ENCODE data around the gene CCNC.
A peak's percentile ranks its signal among the peaks of the same experiment; 100 is the strongest.

The CCNC gene, protein sequence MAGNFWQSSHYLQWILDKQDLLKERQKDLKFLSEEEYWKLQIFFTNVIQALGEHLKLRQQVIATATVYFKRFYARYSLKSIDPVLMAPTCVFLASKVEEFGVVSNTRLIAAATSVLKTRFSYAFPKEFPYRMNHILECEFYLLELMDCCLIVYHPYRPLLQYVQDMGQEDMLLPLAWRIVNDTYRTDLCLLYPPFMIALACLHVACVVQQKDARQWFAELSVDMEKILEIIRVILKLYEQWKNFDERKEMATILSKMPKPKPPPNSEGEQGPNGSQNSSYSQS

DNA sequence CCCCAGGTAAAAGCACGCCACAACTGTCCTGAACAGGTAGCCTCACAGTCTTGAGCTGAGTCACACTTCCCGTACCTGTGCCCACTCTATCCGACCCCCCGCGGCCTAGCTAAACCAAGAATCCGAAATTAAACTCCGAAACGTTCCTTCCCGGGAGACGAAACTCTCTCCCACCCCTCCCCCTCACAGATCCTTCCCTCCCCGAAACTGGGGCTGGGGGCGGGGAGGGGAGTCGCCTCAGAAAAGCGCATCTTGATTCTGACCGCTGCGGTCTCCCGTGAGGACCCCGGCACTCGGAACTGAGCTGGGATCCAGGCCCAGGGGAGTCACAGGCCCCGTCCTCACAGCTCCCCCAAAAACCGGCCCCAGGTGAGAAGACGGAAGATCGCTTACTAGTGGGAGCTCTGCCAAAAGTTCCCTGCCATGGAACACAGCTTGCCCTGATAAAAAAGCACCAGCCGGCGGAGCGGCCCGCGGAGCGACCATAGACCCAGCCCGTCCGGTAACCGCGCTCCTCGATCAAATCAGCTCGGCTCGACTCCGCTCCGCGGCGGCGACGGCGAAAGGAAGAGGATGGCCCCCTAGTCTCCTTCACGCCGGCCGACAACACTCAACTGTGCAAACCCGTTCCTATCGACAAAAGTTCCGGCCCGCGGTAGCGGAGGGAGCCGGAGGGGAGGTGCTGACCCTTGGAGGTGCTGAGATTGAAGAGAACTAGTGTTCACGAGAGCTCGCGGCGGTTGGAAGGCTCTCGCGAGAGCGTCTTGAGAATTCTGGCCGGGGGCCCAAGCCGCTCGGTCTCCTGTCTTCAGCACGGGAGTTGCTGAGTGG, at the start of gene CCNC:
TSS of gene CCNC (minus strand) at position 558 of the 831 bp plus-strand sequence. CDS start at position 425, 133 bp downstream.
- peak; percentile 80 for DNase-seq (ENCODE audit: low read depth)

DNA sequence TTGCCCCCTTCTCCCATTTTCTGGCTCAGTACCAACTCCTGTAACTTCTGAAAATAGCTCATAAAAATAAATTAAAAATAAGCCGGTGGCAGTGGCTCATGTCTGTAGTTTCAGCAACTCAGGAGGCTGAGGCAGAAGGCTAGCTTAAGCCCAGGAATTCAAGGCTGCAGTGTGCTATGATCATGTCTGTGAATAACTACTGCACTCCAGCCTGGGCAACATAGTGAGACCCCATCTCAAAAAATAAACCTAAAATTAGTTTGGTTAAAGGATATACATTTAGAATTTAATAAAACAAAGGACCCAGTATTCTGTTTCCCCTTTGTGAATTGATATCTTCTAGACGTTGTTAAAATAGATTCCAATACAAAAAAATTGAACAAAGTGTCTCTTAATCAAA, 48.7 kb upstream of the CCNC start:
- no peak for DNase-seq (ENCODE audit: low read depth)

DNA sequence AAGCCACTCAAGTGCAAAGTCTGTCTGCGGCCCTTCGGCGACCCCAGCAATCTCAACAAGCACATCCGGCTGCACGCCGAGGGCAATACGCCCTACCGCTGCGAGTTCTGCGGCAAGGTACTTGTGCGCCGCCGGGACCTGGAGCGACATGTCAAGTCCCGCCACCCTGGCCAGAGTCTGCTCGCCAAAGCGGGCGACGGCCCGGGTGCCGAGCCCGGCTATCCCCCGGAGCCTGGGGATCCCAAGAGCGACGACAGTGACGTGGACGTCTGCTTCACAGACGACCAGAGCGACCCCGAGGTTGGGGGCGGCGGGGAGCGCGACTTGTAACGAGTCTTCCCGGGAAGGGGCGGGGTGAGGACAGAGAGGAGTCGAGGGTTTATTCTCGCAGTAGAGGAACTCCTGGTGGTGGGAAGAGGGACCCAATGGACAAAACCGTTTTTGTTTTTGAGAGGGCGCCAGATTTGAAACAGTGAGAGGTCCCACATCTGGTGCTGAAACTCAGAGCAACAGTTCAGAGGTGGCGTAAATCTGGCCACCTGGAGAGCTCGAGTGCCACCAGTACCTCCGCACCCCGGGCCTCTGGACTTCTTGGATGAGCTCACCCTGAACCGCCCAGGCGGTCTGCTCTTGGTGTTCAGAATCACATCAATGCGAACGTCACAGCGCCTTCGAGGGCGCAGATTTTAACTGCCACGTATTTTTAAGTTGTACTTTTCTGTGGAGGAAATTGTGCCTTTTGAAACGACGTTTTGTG, 46.1 kb upstream of the CCNC start:
- no peak for DNase-seq (ENCODE audit: low read depth)

DNA sequence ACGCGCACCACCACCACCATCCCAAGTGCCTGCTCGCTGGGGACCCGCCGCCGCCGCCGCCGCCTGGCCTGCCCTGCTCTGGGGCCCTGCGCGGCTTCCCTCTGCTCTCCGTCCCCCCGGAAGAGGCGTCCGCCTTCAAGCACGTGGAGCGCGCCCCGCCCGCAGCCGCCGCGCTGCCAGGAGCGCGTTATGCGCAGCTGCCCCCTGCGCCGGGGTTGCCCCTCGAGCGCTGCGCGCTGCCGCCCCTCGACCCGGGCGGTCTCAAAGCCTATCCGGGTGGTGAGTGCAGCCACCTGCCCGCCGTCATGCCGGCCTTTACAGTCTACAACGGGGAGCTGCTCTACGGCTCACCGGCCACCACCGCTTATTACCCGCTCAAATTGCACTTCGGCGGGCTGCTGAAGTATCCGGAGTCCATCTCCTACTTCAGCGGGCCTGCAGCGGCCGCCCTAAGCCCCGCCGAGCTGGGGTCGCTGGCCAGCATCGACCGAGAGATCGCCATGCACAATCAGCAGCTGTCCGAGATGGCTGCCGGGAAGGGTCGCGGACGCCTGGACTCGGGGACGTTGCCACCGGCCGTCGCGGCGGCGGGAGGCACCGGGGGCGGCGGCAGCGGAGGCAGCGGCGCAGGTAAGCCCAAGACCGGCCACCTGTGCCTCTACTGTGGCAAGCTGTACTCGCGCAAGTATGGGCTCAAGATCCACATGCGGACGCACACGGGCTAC, 45.4 kb upstream of the CCNC start:
- DNase-seq (ENCODE audit: low read depth): no peak

DNA sequence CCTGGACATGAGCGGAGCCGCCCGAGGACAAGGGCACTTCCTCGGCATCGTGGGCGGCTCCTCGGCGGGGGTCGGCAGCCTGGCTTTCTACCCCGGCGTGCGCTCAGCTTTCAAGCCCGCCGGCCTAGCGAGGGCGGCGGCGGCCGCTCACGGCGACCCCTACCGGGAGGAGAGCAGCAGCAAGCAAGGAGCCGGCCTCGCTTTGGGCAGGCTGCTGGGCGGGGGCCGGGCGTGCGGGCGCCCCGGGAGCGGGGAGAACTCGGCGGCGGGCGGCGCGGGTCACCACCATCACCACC, 44.9 kb upstream of the CCNC start:
- no peak for DNase-seq (ENCODE audit: low read depth)

DNA sequence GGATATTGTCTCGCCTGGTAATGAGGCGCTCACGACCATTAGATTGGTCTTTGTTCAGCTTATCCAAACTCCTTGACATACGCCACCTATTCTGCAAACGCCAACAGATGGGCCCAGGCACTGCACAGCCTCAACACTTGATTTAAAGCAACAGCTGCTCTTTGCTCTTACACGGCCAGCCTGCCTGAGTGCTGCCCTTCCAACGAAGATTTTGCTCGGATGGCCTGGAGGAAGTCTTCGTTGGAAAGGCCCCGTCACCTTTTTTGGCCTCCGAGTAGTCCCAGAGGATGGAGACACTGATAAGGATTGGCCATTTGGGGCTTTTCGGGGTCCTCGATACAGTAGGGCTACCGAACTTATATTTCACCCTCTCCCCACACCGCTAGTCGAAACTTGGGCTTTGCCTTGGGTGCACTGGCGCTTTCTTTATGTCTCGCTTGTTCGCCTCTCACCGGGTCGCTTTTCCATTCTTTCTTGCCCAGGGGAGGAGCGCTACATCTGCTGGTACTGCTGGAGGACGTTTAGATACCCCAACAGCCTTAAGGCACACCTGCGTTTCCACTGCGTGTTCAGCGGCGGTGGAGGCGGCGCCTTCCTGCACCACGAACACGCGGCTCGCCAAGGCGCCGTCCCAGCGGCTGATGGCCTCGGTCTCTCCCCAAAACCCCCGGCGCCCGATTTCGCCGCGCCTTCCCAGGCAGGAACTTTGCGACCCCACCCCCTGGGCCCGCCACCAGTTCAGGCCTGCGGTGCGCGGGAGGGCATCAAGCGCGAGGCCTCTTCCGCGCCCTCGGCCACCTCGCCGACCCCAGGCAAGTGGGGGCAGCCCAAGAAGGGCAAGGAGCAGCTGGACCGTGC, 44.3 kb upstream of the CCNC start:
- no peak for DNase-seq (ENCODE audit: low read depth)

DNA sequence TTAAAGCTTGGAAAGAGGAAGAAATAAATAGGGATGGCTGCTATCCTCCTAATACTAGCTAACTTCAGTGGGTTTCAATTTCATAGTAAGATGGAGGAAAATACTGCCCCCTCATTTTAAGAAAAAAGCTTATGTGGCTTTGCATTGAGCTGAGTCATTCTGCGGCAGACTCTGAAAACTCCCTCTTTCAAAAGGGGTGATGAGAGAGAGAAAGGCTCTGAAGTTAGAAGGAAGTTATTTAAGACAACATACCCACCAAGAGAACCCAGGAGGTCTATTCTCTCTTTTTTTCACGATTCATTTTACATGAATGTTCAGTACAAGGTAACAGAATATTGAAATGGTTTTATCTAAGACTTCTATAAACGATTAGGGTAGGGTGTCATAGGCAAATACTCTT, 42.7 kb upstream of the CCNC start:
- no peak for DNase-seq (ENCODE audit: low read depth)

DNA sequence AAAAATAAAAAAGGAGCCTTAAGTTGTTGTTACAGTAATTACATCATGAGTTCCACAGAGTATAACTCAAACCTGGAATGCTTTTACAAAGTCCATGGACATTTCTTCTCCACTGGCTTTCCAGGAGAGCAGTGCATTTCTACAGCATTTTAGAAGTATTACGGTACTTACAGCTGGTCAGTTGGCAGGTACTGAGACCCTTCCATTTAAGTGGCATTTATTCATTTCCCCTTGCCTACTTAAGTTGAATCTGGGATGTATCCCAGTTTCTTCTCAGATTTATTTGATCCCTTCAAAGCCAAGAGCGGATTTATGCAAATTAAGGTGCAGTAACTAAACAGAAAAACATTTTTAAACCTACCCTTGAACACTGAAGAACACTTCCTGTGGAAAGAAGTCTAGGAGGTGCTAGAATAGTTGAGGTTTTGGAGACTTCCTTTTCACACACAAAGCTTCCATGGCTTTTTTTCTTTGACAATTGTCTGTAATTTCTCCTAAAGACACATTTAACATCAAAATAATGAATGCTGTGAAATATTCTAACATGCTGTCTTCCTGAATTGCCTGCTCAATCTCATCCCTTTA, 41.5 kb upstream of the CCNC start:
- DNase-seq (ENCODE audit: low read depth): no peak

DNA sequence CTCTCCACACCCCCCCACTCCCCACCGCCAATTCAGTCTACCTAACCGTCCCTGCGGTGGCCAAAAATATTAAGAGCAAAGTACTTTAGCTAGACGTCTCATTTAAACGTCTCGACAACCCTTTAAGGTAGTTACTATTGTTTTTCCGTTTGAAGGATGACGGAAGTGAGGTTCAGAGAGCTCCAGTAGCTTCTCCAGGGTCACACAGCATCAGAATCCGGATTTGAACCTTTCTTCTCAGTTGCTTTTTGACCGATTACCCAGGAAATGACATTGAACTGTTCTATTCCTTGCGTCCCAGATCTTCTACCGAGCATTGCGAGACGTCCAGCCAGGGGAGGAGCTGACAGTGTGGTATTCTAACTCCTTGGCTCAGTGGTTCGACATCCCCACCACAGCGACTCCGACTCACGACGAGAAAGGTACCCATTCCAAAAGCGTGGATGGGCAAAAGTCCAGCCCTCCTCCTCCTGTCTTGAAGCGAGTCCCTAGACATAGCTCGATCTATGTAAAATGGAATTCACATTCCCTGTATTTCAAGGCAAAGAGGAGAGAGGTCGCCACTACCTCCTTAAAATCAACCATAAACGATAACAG, 40.5 kb upstream of the CCNC start:
- no peak for DNase-seq (ENCODE audit: low read depth)

DNA sequence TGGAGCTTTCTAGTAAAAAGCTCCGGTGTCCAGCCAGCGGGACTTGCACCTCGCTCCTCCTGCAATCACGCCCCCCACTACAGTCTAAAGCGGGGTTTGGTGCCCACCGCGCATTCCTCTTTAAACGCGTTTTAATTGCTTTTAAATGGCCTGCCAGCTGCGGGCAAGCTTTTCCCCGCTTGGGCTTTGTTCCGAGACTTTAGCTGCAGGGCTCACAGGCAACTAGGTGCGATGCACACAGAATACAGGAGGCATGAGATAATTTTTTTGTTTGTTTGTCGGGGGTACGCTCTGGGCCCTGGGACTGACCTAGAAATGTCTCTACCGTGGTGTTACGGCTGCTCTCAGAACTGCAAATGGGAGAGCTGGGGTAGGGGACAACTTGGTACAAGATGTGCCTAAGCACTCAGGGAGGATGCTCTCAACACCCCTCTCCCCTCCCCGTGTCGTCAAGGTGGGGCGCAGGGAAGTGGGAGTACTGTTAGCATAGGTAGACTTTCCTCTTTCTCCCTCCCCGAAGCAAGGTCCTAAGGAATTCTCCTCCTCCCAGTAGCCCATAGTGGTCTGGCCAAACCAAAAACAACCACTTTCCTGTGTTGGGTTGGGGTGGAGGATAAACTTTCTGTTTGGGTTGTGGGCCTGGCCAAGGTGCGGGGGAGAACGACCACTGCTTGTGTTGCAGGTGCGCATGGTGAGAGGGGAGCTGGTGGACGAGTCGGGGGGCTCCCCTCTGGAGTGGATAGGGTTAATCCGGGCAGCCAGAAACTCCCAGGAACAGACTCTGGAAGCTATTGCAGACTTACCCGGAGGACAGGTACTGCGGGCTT, 39.8 kb upstream of the CCNC start:
- no peak for DNase-seq (ENCODE audit: low read depth)

DNA sequence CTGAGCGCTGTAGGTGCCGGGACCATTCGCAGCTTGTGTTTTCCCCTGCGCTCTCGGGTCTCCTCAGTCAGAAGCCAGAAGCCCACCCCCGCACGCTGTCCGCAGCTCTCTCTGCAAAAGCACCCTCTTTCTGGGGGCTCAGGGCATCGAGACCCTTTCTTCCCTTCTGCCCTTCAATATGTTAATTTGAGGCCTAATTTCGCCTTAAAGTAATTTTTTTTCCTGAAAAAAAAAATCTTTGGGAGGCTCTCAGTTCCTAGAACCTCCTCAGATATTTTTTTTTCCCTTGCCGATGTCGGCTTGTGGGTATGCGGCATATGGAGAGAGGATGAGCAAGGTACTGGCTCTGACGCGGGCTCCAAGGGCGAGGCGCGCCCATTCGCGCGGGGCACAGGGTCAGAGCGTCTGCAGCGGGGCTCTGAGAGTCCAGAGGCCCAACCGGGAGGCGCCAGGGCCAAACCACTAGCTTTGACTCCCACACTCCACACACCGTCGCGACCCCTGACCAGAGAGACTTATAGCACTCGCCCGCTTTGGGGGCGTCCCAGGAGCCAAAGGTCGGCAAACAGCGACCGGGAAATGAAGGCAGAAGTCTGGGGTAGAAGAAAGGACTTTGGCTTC, 39.1 kb upstream of the CCNC start:
- DNase-seq (ENCODE audit: low read depth): no peak

DNA sequence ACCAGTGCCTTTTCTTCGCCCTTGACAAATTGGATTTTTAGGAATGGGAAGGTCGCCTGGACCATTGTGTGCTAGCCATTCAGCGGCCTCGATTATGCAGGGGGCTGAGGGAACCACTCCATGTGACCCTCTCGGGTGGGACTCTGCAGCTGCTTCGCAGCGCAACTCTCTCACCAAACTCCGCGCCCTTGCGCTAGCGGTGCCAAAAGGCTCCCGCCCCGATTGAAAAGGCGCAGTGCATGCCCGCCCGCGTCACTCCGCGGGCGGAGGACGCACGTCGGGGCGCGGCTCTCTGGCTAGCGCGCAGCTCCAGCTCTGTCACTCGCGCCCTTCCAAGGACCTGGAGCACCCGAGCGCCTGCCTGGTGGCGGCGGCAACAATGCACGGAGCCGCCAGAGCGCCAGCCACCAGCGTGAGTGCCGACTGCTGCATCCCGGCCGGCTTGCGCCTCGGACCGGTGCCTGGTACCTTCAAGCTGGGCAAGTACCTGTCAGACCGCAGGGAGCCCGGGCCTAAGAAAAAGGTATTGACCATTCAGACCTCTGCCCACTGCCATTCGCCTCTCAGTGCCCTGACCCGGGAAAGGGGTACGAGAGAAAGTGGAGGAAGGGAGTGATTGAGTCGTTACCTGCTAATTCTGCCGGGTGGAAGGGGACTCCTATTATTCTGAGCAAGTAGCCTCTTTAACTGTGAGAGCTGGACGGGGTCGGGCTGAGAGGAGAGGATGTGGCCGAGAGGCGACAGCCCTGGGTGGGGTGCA, 38.4 kb upstream of the CCNC start, which contains the start of gene PRDM13:
TSS of gene PRDM13 (plus strand) at position 178 of the 760 bp plus-strand sequence. CDS start at position 380, 202 bp downstream.
- DNase-seq (ENCODE audit: low read depth): no peak

DNA sequence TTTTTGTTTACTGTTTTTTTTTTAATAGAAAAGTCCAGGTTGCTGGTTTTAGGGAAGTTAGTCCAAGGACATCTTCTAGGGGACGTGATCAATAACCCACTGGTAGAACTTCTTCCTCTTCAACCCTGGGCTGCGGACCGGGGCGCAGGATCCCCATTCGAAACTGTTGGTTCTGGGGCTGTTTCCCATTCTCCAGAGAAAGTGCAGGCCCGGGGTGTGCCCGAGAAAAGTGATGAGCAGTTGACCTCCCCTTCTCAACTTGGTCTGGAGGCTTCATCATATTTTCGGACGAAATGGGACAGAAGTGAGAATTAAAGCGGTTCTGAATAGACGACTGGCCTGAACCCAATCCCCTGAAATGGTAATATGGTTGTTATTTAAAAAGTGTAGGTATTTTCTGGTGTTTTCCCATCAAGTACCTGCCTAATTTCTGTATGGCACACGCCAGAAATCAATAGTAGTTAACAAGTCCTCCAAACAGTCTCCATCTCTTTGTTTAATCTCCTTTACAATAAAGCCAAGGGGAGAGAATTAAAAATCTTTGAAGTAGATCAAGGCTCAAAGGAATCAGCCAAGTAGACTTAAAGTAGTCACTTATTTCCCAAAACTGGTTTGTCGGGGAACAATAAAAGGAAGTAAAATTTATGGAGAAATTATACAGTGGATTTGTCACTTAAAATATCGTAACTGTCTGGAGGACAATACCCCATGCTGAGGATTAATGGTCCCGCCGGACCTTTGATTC, 37.6 kb upstream of the CCNC start:
- DNase-seq (ENCODE audit: low read depth): no peak

DNA sequence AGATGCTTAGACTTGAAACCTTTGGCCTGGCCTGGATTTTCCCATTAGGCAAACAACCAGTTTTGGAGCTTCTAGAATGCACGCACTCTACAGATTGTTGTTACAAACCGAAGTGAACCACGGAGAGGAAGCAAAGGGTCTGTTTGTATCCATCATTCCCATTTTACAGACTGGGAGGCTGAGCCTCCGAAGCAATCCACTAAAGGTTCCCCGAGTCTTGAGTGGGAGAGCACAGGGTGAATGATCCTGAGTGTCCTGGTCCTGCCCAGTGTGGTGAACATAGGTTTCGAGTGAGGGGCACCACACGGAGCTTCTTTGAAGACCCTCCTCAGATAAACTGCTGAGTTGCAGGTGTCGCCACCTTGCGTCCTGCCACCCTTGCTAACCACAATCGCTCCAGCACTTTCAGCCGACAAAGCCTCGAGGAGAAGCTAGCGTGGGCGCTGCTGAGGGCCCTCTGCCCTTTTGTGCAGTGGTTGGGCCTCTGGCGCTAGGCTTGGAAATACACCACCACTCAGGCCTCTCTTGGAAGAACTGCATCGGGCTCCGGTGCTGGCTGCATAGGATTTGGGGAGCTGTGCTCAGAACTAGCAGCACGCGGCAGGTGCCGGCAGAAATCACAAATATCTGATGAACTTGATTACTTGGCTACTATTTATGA, 36.7 kb upstream of the CCNC start:
- DNase-seq (ENCODE audit: low read depth): no peak

DNA sequence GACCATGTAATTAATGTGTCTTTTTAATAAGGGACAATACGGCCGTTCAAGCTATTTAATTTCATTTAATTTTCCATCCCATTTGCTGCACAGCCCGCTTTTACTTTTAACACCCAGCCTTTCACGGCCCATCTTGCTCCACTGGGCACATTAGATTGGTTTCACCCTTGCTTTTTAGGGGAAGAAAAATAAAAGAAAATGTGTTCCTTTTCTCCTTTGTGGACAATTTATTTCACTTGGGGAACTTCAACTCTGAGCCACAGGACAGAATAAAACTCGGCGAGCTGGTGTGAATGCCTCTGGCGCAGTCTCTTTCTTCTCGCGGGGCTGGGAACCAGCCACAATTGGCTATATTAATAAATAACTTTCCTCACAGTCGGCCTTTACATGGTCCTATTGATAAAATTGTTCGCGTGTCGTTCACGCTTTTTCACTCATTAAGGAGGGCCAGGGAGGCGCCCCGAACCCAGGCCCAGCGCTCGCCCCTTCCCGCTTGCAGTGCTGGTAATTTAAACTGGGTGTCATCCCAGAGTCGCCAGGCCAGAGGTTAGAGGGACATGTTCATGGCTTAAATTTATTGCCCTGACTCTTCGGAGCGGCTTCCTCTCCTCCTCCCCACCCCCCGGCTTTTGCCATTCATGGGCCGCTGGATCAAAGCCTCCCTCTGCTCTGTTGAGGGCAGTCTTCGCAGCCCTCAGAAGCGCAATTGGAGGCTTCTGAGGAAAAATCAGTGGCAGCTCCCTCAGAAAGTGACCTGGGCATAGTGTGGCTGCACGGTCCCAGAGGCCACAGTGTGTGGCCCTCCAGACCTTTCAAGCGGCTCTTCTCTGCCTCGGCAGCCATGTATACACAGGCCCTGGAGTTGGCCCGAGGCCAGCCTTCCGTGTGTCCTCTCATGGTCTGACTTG, 36.0 kb upstream of the CCNC start:
- DNase-seq (ENCODE audit: low read depth): no peak

All from stimulated activated CD8-positive, alpha-beta memory T cell treated with anti-CD3 and anti-CD28 coated beads, Interleukin-15, amount 100 ng/mL, for 1 hour (primary cell).